SK-N-SH (cell line): ENCODE data around the gene TBC1D5.

Experiments used
- EP300 ChIP-seq, 2 experiments: IDR thresholded peaks; 2 replicates each; pipeline versions ENCODE4 v1.4.0 to v1.6.1; 2012; ENCODE audit warnings: borderline replicate concordance in 1 of 2, low read depth in 1 of 2, low read length in 1 of 2
- GATA2 ChIP-seq: sonication (generic); formaldehyde crosslinking; IDR thresholded peaks from 2 replicates; pipeline ENCODE4 v1.5.0; 2020; ENCODE audit warnings: mild to moderate bottlenecking, missing genetic modification reagents
- JUND ChIP-seq: IDR thresholded peaks from 2 replicates; pipeline ENCODE4 v1.4.0; 2012
- NFIC ChIP-seq: IDR thresholded peaks from 2 replicates; pipeline ENCODE4 v1.4.0; 2012; ENCODE audit warnings: borderline replicate concordance
- SIN3A ChIP-seq: IDR thresholded peaks from 2 replicates; pipeline ENCODE4 v1.6.1; 2012; ENCODE audit warnings: low read depth, mild to moderate bottlenecking, low read length, moderate library complexity, borderline replicate concordance
- TF ChIP-seq, protein P1 (sequence below): fragments of 200-600 bp; sonication (generic); IDR thresholded peaks from 2 replicates; pipeline ENCODE4 v1.6.1; 2017; ENCODE audit warnings: antibody characterized with exemption, mild to moderate bottlenecking, moderate library complexity

DNA sequence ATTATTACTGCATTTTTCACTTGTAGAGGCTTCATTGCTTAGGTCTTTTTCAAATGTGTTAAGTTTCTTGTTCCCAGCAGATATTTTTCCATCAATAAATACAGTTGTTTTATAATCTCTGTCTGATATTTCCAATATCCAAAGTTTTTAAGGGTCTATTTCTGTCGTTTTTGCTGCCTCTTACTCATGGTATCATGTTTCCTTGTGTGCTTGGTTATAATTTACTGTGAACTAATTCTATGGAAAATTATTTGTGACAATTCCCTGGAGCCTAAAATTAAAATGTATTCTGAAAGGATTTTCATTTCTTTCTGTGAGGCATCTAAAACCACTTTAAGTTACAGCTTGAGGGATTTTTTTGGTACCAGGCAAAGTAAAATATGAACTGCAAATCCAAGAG lies 17.5 kb downstream of the TBC1D5 start:
- TF ChIP-seq JUND (no peak), GATA2 (CRISPR knock-in tag) (no peak), SIN3A (no peak), EP300 (IDR thresholded peaks at IDR 0.05; ENCODE audit: borderline replicate concordance in 1 of 2, low read depth in 1 of 2, low read length in 1 of 2) (no peak), NFIC (no peak)
- TF ChIP-seq, protein P1, sequence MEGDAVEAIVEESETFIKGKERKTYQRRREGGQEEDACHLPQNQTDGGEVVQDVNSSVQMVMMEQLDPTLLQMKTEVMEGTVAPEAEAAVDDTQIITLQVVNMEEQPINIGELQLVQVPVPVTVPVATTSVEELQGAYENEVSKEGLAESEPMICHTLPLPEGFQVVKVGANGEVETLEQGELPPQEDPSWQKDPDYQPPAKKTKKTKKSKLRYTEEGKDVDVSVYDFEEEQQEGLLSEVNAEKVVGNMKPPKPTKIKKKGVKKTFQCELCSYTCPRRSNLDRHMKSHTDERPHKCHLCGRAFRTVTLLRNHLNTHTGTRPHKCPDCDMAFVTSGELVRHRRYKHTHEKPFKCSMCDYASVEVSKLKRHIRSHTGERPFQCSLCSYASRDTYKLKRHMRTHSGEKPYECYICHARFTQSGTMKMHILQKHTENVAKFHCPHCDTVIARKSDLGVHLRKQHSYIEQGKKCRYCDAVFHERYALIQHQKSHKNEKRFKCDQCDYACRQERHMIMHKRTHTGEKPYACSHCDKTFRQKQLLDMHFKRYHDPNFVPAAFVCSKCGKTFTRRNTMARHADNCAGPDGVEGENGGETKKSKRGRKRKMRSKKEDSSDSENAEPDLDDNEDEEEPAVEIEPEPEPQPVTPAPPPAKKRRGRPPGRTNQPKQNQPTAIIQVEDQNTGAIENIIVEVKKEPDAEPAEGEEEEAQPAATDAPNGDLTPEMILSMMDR: no peak
